ENCODE measurements around the gene UHRF1.

The UHRF1 gene

DNA sequence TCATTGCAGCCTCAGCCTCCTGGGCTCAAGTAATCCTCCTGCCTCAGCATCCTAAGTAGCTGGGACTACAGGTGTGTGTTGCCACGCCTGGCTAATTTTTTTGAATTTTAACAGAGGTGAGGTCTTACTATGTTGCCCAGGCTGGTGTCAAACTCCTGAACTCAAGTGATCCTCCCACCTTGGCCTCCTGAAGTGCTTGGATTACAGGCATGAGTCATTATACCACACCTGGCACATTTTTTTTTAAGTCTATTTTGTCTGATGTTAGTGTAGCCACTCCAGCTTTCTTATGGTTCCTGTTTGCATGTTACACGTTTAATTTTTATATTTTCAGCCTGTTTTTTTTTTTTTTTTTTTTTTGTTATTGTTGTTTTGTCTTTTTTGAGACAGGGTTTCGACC is 84.4 kb downstream of the UHRF1 start:
- DNase-seq = no peak

DNA sequence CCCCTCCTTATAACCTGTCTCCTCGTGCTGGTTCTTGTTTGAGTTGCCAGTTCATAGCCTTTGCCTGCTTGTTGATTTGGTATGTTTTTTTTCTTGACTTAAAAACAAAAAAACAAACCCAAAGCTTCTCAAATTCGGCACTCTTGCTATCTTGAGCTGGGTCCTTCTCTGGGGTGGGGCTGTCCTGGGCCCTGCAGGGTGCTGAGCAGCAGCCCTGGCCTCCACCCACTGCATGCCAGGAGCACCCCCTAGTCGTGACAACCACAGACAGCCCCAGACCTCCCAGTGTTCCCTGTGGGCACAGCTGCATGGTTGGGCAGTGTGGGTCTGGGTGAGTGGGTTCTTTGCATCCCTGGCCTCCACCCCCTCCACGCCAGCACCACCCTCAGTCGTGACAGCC is 87.4 kb downstream of the UHRF1 start:
- DNase-seq = no peak

DNA sequence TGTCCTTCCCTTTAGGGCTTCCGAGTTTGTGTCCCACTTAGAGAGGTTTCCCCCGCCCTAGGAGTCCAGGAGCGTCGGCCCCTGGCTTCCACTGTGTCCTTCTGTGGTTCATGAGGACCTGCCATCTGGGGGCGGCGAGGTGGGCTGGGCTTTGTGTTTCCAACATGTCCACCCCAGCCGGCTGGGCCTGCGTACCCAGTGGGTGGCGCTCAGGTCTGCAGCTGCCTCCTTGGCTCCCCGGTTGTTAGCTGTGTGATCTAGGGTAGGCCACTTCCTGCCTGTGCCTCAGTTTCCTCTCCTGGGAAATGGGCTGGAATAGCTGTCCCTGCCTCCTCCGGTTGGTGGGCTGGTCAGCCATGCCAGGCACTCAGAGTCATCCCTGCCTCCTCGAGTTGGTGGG is 88.0 kb downstream of the UHRF1 start:
- DNase-seq = no peak

DNA sequence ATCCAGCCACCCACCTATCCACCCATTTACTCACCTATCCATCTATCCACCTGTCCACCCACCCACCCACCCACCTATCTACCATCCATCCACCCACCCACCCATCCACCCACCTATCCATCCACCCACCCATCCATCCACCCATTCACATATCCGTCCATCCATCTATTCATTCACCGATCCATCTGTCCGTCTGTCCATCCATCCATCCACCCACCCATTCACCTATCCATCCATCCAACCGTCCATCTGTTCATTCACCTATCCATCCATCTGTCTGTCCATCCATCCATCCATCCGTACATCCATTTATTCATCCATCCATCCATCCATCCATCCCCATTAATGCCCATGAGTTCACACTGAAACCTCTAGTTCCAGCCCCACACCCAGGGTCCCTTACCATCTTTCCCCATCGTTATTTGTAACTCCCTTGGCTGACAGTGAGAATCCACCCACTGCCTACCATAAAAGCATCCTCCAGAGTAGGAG is 90.9 kb downstream of the UHRF1 start:
- no peak for DNase-seq

DNA sequence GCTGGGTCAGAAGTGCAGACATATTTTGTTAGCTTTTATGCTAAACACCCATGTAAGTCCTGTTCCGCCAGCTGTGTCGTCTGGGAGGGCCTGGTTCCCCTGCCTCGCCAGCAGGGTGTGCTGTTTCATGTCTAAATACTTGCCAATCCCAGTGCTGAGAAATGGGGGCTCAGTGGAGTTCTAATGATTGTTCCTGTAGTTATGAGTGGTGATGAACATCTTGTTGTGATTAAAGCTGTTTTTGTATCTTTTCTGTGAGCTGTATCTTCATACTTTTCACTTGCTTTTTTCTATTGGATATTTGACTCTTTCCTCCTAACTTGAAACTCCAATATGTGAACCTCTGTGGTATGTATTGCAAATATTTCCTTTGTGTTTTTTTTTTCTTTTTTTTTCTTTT is 92.3 kb downstream of the UHRF1 start:
- peak; percentile 5 for DNase-seq

DNA sequence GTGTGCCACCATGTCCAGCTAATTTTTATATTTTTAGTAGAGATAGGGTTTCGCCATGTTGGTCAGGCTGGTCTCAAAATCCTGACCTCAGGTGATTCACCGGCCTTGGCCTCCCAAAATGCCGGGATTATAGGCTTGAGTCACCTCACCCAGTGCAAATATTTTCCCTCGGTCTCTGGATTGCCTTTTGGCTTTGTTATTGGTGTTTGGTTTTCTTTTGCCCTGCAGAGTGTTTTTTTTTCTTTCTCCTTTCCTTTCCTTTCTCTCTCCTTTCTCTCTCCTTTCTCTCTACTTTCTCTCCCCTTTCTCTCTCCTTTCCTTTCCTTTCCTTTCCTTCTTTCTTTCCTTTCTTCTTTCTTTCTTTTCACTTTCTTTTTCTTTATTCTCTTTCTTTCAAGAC is 92.8 kb downstream of the UHRF1 start:
- DNase-seq = no peak

DNA sequence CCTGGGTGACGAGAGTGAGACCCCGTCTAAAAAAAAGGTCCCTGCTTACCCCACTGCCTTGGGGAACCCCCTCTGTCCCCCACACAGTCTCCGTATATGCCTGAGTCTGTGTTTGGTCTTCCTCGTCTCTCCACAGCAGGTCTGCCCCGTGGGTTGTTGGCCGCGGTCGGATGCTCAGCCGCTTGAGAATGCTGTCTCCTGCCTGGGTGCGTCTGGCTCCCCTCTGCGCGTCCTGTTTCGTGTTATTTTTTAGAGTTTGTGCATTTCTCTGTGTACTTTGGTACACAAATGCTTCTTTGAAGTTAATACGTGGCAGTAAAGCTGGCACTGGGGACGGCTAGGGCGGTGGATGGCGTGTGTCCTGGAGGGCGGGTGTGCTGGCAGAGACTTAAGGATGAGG is 94.5 kb downstream of the UHRF1 start:
- no peak for DNase-seq

DNA sequence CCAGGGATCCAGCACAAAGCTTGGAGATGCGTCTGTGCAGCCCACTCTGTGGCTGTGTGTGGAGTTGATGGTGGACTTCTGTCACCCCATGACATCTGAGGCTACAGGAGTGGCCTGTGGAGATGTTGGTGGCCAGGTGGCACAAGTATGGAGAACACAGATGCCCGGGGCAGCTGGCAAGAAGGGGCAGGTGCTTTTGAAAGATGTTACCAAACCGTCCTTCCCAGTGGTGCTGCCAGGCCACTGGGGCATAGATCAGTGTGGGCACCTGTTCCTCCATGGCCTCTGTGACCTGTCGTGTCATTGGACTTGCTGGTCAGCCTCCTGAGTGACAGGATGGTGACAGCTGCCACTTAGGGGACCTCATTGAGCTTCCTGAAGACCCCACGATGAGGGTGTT is 95.8 kb downstream of the UHRF1 start:
- DNase-seq = no peak

DNA sequence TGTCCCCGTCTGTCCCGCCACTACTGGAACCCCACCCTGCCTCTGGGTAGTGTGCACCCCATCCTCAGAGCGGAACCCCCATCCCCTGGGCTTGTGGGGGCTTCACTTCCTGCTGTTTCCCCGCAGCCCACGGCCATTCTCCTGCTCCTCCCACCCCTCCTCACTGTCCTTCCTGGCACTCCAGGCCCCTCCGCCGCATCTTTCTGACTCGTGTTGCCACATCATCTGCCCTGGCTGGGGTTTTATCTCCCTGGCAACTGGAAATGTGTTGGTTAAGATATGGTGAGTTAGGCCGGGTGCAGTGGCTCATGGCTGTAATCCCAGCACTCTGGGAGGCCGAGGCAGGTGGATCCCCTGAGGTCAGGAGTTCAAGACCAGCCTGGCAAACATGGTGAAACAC is 96.9 kb downstream of the UHRF1 start:
- DNase-seq = no peak

DNA sequence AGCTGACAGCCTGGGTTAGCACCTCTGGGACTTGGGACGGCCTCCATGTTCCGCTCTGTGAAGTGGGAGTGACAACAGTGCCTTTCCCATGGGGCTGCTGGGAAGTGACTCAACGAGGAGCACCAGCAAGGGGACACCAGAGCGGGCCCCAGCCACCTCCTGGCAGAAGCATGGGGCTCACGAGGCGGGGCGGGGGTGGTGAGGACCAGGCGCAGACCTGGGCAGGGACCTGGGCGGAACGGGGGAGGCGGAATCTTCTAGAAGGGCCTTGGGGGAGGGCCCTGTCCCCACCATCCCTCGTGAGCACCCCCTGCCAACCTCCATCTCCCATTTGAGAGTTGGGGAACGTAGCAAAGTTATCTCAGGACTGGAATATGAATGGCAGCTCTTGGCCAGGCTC is 97.5 kb downstream of the UHRF1 start:
- no peak for DNase-seq
